Hypothalamus (tissue), 51 donors: Measurements from ENCODE around the gene KRT36.

Experiments used
- DNase-seq, 51 donors: peaks; one replicate each; lab custom pipeline; 2025; lab: John Stamatoyannopoulos, UW

KRT36 gene

GRCh38 chr17:41444640-41445039 lies 45.1 kb downstream of the KRT36 start:
- no peak for DNase-seq

- no peak for DNase-seq
Measured at GRCh38 chr17:41444186-41444585, 45.5 kb downstream of the KRT36 start.

DNA sequence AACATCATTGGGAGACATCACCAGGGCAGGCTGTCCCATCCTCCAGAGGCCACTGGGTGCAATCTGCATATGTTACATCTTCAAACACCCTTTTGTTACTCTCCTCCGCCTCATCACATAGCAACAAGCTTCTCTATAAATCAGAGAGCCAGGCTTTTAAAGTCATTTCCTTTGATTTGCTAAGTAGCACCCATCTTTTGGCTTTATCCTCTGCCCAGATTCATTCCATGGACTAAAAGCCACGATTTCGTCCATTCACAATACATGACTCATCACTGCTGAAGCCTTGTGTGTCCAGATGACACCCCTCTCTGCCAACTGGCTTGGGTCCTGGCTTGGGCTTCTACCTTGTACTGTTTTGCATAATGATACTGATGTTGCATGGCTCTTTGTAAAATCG lies 47.0 kb downstream of the KRT36 start:
- no peak for DNase-seq

DNA sequence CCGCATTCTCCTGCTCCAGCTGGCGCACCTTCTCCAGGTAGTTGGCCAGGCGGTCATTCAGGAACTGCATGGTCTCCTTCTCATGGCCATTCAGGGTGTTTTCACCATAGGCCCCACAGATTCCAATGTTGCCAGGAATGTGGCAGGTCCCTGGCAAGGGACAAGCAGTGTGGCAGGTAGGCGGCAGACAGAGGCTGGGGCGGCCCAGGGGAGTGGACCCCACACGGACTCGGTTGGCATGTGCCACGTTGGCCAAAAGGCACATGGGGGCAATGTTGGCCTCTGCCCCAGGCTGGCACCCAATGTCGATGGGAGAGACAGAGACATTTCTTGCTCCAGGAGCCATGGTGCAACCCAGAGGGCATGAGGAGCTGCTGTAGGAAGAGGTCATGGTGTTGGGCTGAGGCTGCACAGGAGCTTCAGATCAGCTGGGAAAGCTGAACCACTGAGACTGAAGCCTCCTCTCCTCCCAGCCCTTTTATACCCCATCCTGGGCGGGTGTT lies 49.1 kb downstream of the KRT36 start, which contains the start of gene KRT38:
TSS of gene KRT38 (minus strand) at position 453 of the 503 bp plus-strand sequence. CDS start at position 391, 62 bp downstream.
- DNase-seq, result no peak

GRCh38 chr17:41439375-41439774 lies 50.3 kb downstream of the KRT36 start:
- no peak for DNase-seq

DNA sequence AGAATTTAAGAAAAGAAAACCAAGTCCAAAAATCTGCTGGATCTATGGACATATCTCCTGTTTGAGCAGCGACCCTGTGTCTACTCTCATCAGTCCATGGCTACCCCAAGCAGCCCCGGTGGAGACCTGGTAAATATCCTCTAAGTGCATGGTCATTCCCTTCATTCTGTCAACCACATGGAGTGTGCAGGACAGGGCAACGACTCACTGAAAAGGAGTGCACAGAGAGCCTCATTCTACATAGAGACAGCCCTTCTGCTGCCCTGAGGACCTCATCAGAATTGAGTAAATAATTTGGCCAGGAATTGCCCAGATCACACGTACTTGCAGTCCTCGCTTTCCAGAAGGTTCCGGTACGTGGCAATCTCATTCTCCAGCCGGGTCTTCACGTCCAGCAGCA lies 51.9 kb downstream of the KRT36 start:
- peak in 1 of 51 donors; percentile 0 for DNase-seq

GRCh38 chr17:41437254-41437653 lies 52.5 kb downstream of the KRT36 start:
- DNase-seq, result no peak
